Heart left ventricle (tissue), 16 donors: ENCODE results near the gene RNF150. TPM values are rescaled to one million over a fixed set of nuclear protein-coding genes. Genes with fewer than 3 reads are reported as not detected.
"Not testable (repeated sequence)": the region's sequence is repeated elsewhere in the genome, so short reads cannot be mapped to it uniquely, and the experiment has no call there.

Experiments
- ATAC-seq, 4 donors: fragments of 200-7000 bp; cut with Tn5 transposase; one replicate each; pipeline ENCODE4 v1.9.1; 2020 to 2022; ENCODE audit warnings: moderate library complexity in 4 of 4, mild to moderate bottlenecking in 3 of 4, moderate number of reproducible peaks in 1 of 4
- DNase-seq, 5 donors: peaks; one replicate each; pipeline ENCODE4 v3.0.0-alpha.2; 2020
- H3K27ac ChIP-seq, 12 donors: fragments of 200-600 bp; sonication (generic) in 4 of 12; one replicate each; pipeline versions ENCODE4 v1.5.0 to v1.8.0; 2016 to 2022; ENCODE audit warnings: mild to moderate bottlenecking in 2 of 12
- H3K27me3 ChIP-seq, 9 donors: fragments of 200-600 bp; sonication (generic) in 2 of 9; one replicate each; pipeline versions ENCODE4 v1.5.1 to v1.8.0; 2016 to 2022; ENCODE audit warnings: mild to moderate bottlenecking in 3 of 9
- H3K36me3 ChIP-seq, 9 donors: fragments of 200-600 bp; sonication (generic) in 2 of 9; one replicate each; pipeline versions ENCODE4 v1.5.0 to v1.8.0; 2018 to 2022; ENCODE audit warnings: mild to moderate bottlenecking in 2 of 9
- H3K4me1 ChIP-seq, 12 donors: fragments of 200-600 bp; sonication (generic) in 4 of 12; one replicate each; pipeline versions ENCODE4 v1.5.0 to v1.8.0; 2016 to 2022; ENCODE audit warnings: mild to moderate bottlenecking in 3 of 12
- H3K4me3 ChIP-seq, 12 donors: fragments of 200-600 bp; sonication (generic) in 4 of 12; one replicate each; pipeline versions ENCODE4 v1.5.0 to v1.8.0; 2017 to 2022; ENCODE audit warnings: mild to moderate bottlenecking in 9 of 12, moderate library complexity in 4 of 12
- H3K9me3 ChIP-seq, 12 donors: fragments of 200-600 bp; sonication (generic) in 4 of 12; one replicate each; pipeline versions ENCODE4 v1.5.0 to v1.8.0; 2016 to 2022; ENCODE audit warnings: mild to moderate bottlenecking in 1 of 12
- POLR2A ChIP-seq, 2 donors: fragments of 450-650 bp; IDR thresholded peaks; one replicate each; pipeline ENCODE4 v1.6.1; 2017; ENCODE audit warnings: antibody characterized with exemption in 2 of 2, mild to moderate bottlenecking in 2 of 2, moderate library complexity in 2 of 2
- WGBS, 4 donors: extraction: QIAGEN DNeasy Blood & Tissue Kit in 2 of 4; methylation state at CpG; one replicate each; pipeline versions ENCODE4 v1.1.5 to v1.1.7; 2013 to 2018; 5-methylcytosine and 5-hydroxymethylcytosine counted together
- intact Hi-C, 10 donors: fragments of 100-400 bp; cut with DNase I; formaldehyde crosslinking; loops; one replicate each; pipeline versions ENCODE4 v1.11.1 to v1.14.2; 2022
- polyA plus RNA-seq, 2 donors: library from polyadenylated mRNA; stranded (reverse); fragments of 200-250 nt; gene quantifications; one replicate each; pipeline ENCODE4 v1.2.3, GENCODE V29; 2013
- total RNA-seq, 9 donors: library from RNA; depleted of rRNA in 2 of 9; stranded (reverse); fragments of >200 nt in 2 of 9; fragmentation: NEBNext Ultra II Directional in 3 of 9; extraction: Animal tissue kit (Norgen Biotek cat#: 25700) in 3 of 9; gene quantifications; one replicate each; pipeline versions ENCODE4 v1.1.0 to v1.2.4, GENCODE V29; 2016 to 2023
- TF ChIP-seq, protein P1 (sequence below), 12 donors: fragments of 200-600 bp; sonication (generic) in 4 of 12; IDR thresholded peaks; one replicate each; pipeline versions ENCODE4 v1.5.0 to v1.8.0; 2018 to 2022; ENCODE audit warnings: antibody characterized with exemption in 12 of 12, mild to moderate bottlenecking in 5 of 12
- donor health status: ischemic (EF 13 %, LVEDD 7.1; RV severe dilation, severe dysfunction).
- donor health status: healthy with polysubstance abuse.
- donor health status: DM: no; HTN: yes; CAD: no.
- donor health status: DM: no; HTN: no; CAD: no.
- donor health status: ischemic (EF 25% LVEDD 6.9; RV normal size, moderate dysfunction).
- donor health status: ischemic (EF 25% LVEDD 5.7; RV mildly dilated, moderate dysfunction).
- donor health status: healthy.
- donor health status: DM: yes; HTN: yes; CAD: no.
- donor health status: ischemic (EF 35%, LVEDD 5.7; RV mildly dilated, moderate dysfunction).
- donor health status: nonischemic (EF 11% LVEDD 7.7; RV severe dilation, severe dysfunction).
- donor health status: DM: yes; HTN: yes; CAD: no.
- donor health status: PGD.
- donor health status: ischemic (EF 29% LVEDD 5.4; RV normal size, mild dysfunction).
- donor health status: nonischemic (EF 23%, LVEDD 6.1; RV moderate dilation, normal function).

Gene RNF150
- total and polyA plus RNA-seq, 11 donors = 11.9 to 146 (median 72.5) TPM

DNA sequence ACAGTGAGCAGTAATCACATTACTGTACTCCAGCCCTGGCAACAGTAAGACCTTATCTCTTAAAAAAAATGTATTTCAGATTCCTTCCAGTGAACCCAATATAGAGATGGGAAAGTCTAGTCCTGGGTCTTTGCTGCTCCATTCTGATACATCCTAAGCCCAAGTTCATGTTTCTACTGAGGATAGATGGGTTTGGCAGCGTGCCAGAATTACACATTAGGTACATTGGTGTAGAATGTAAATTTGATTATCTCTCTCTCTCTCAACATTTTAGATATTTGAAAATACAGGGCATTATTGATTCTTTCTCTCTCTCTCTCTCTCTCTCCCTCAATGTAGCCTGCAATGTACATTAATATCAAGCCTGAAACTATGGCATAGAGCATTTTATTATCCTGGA is 43.9 kb upstream of the RNF150 start:
- DNase-seq (no peak), ATAC-seq (no peak)
- WGBS, 4 donors = 33 to 66% (median 54%) methylated on average over 1 of the region's 1 CpG
- TF ChIP-seq, protein P1, sequence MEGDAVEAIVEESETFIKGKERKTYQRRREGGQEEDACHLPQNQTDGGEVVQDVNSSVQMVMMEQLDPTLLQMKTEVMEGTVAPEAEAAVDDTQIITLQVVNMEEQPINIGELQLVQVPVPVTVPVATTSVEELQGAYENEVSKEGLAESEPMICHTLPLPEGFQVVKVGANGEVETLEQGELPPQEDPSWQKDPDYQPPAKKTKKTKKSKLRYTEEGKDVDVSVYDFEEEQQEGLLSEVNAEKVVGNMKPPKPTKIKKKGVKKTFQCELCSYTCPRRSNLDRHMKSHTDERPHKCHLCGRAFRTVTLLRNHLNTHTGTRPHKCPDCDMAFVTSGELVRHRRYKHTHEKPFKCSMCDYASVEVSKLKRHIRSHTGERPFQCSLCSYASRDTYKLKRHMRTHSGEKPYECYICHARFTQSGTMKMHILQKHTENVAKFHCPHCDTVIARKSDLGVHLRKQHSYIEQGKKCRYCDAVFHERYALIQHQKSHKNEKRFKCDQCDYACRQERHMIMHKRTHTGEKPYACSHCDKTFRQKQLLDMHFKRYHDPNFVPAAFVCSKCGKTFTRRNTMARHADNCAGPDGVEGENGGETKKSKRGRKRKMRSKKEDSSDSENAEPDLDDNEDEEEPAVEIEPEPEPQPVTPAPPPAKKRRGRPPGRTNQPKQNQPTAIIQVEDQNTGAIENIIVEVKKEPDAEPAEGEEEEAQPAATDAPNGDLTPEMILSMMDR (IDR thresholded peaks at IDR 0.05) = no peak
- TF ChIP-seq POLR2A (IDR thresholded peaks at IDR 0.05) = no peak
- H3K4me3 ChIP-seq = no peak overlapping the region
- H3K27me3 ChIP-seq = no peaks in the 10 kb centered on the region
- intact Hi-C loops = loop anchor here in 1 of 10 donors (10.0 kb wide), 1 partner anchor 1668 kb away; the partner anchor contains the start of gene INPP4B
- H3K36me3 ChIP-seq = no peaks in the 10 kb centered on the region
- H3K27ac ChIP-seq = no peak overlapping the region
- H3K4me1 ChIP-seq = no peaks in the 10 kb centered on the region
- no peaks in the 10 kb centered on the region for H3K9me3 ChIP-seq

DNA sequence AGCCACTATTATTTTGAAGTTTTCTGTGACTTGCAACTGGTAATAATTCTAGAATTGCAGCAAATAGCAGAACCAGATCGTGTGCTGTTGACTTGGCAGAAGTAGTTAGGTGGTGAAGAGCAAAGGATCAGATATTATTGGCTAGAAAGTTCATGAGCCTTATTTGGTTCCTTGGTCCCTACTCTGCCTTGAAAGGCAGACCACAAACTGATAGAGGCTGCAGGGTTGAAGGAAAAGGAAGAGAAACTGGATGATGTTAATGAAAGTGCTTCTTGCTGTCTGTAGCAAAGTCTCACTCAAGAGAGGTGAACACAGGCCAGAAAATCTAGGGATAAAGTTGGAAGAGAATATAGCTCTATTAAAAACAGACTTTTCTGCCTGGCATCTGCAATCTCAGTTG is 41.2 kb upstream of the RNF150 start:
- Histone ChIP-seq H3K4me1 (no peaks in the 10 kb centered on the region), H3K27me3 (no peaks in the 10 kb centered on the region), H3K4me3 (no peak overlapping the region), H3K27ac (no peak overlapping the region), H3K36me3 (no peaks in the 10 kb centered on the region), H3K9me3 (peaks cover 0 to under 1% (median 0%) of the 10 kb centered on the region in 12 donors)
- no peak for ATAC-seq
- WGBS, 4 donors = 60 to 83% (median 70%) methylated on average over 1 of the region's 1 CpG
- TF ChIP-seq, protein P1 (IDR thresholded peaks at IDR 0.05) = no peak
- TF ChIP-seq POLR2A (IDR thresholded peaks at IDR 0.05) = no peak
- intact Hi-C loops = loop anchor here in 1 of 10 donors (10.0 kb wide), 1 partner anchor 1670 kb away; the partner anchor contains the start of gene INPP4B
- DNase-seq = no peak

DNA sequence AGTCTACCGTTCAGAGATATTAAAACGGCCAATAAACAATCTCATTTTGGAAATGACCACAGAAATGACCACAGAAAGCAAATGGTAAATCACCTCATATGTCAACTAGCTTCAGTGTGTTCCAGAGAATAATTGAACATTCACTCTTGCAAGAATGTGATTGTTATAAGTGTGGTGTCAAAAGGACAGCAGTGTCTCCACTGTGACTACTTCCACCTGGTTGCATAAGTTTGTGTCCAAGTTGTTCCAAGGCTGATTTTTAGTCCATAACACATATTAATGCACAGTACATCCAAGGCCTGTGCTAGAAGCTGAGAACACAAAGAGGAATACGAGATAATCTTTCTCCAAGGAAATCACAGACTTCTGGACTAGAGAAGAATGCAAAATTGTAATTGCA is 37.4 kb upstream of the RNF150 start:
- intact Hi-C loops = loop anchor here in 1 of 10 donors (10.0 kb wide), 1 partner anchor 1674 kb away; the partner anchor contains the start of gene INPP4B
- Histone ChIP-seq H3K4me3 (no peak overlapping the region), H3K4me1 (no peaks in the 10 kb centered on the region), H3K36me3 (no peaks in the 10 kb centered on the region), H3K9me3 (peaks cover 0 to 7% (median 0%) of the 10 kb centered on the region in 12 donors), H3K27ac (no peak overlapping the region), H3K27me3 (no peaks in the 10 kb centered on the region)
- WGBS, 4 donors = 65 to 82% (median 74%) methylated on average over 3 of the region's 3 CpGs
- TF ChIP-seq, protein P1 (IDR thresholded peaks at IDR 0.05) = no peak
- TF ChIP-seq POLR2A (IDR thresholded peaks at IDR 0.05) = no peak
- ATAC-seq (no peak), DNase-seq (no peak)

GRCh38 chr4:141169391-141169790 is 36.1 kb upstream of the RNF150 start:
- TF ChIP-seq POLR2A (IDR thresholded peaks at IDR 0.05) = no peak
- TF ChIP-seq, protein P1 (IDR thresholded peaks at IDR 0.05) = no peak
- Histone ChIP-seq H3K27ac (no peak overlapping the region), H3K4me1 (no peaks in the 10 kb centered on the region), H3K27me3 (no peaks in the 10 kb centered on the region), H3K36me3 (no peaks in the 10 kb centered on the region), H3K4me3 (no peak overlapping the region), H3K9me3 (peaks cover 0 to 7% (median 0%) of the 10 kb centered on the region in 12 donors)
- no peak for DNase-seq
- intact Hi-C loops = no loop called here
- ATAC-seq = no peak

- H3K27ac ChIP-seq, ATAC-seq, H3K9me3 ChIP-seq, intact Hi-C loops, H3K4me3 ChIP-seq, H3K36me3 ChIP-seq, H3K27me3 ChIP-seq, DNase-seq, H3K4me1 ChIP-seq: not testable (repeated sequence)
- 89 to 93% (median 91%) methylated on average over 5 of the region's 5 CpGs for WGBS, 4 donors
Observed at GRCh38 chr4:141165001-141165400, 31.7 kb upstream of the RNF150 start.
